IMR-90 (cell line): ENCODE results near the gene GLCE.

Source experiments
- BHLHE40 ChIP-seq: fragments of 150-350 bp; IDR thresholded peaks from 2 replicates; pipeline ENCODE4 v1.6.1; 2016; ENCODE audit warnings: mild to moderate bottlenecking, low read depth, low read length
- CEBPB ChIP-seq: IDR thresholded peaks from 2 replicates; pipeline ENCODE4 v1.6.1; 2012; ENCODE audit warnings: low read depth, low read length, improper control_type of control experiment
- FOS ChIP-seq: fragments of 150-350 bp; IDR thresholded peaks from 2 replicates; pipeline ENCODE4 v1.6.1; 2016; ENCODE audit warnings: low read depth, low read length
- POLR2A ChIP-seq: IDR thresholded peaks from 2 replicates; pipeline ENCODE4 v1.6.1; 2012; ENCODE audit warnings: mild to moderate bottlenecking, low read depth, low read length
- RAD21 ChIP-seq: IDR thresholded peaks from 2 replicates; pipeline ENCODE4 v1.6.1; 2012; ENCODE audit warnings: low read length, improper control_type of control experiment
- RCOR1 ChIP-seq: IDR thresholded peaks from 2 replicates; pipeline ENCODE4 v1.6.1; 2012; ENCODE audit warnings: mild to moderate bottlenecking, low read length, improper control_type of control experiment; ENCODE audit not compliant: insufficient replicate concordance
- RFX5 ChIP-seq: IDR thresholded peaks from 2 replicates; pipeline ENCODE4 v1.8.0; 2012; ENCODE audit warnings: low read depth, mild to moderate bottlenecking, low read length, moderate library complexity
- SMC3 ChIP-seq: fragments of 150-350 bp; IDR thresholded peaks from 2 replicates; pipeline ENCODE4 v1.6.1; 2016; ENCODE audit warnings: low read depth, mild to moderate bottlenecking, antibody characterized with exemption, low read length, moderate library complexity
- TF ChIP-seq, protein P1 (sequence below): conservative IDR thresholded peaks from 2 replicates; pipeline ENCODE4 v1.5.1; 2012; ENCODE audit warnings: mild to moderate bottlenecking, low read depth, low read length, improper control_type of control experiment

DNA sequence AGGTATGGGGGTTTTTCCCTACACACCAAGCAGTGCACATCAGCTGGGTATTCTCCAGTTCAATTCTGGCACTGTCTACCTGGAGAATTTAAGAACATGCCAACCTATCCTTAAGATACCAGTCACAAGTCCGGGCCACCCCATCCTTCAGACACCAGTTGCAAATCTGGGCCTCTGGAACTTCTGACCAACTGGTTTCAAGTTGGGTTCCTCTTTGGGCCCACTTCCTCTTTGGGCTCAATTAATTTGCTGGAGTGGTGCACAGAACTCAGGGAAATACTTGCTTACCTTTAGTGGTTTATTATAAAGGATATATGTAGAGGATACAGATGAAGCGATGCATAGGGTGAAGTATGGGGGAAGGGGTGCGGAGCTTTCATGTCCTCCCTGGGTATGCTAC is 25.3 kb downstream of the GLCE start:
- TF ChIP-seq, protein P1, sequence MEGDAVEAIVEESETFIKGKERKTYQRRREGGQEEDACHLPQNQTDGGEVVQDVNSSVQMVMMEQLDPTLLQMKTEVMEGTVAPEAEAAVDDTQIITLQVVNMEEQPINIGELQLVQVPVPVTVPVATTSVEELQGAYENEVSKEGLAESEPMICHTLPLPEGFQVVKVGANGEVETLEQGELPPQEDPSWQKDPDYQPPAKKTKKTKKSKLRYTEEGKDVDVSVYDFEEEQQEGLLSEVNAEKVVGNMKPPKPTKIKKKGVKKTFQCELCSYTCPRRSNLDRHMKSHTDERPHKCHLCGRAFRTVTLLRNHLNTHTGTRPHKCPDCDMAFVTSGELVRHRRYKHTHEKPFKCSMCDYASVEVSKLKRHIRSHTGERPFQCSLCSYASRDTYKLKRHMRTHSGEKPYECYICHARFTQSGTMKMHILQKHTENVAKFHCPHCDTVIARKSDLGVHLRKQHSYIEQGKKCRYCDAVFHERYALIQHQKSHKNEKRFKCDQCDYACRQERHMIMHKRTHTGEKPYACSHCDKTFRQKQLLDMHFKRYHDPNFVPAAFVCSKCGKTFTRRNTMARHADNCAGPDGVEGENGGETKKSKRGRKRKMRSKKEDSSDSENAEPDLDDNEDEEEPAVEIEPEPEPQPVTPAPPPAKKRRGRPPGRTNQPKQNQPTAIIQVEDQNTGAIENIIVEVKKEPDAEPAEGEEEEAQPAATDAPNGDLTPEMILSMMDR, result no peak
- TF ChIP-seq CEBPB (no peak), POLR2A (no peak), FOS (no peak), RAD21 (no peak), RFX5 (no peak), BHLHE40 (no peak), RCOR1 (no peak), SMC3 (no peak)
